Kidney glomerular epithelial cell (primary cell): ENCODE measurements around the gene VANGL1.

Source experiments
- DNase-seq: peaks from one replicate; lab custom pipeline; 2025; lab: John Stamatoyannopoulos, UW

The VANGL1 gene

GRCh38 chr1:115669002-115669673 lies 27.4 kb downstream of the VANGL1 start:
- no peak for DNase-seq

GRCh38 chr1:115669886-115670285 lies 28.1 kb downstream of the VANGL1 start:
- DNase-seq = no peak

GRCh38 chr1:115670476-115671175 lies 28.9 kb downstream of the VANGL1 start:
- DNase-seq = no peak

GRCh38 chr1:115671176-115671934 lies 29.6 kb downstream of the VANGL1 start:
- DNase-seq = no peak

- no peak for DNase-seq
Observed at GRCh38 chr1:115672224-115673009, 30.6 kb downstream of the VANGL1 start.

- DNase-seq = no peak
Observed at GRCh38 chr1:115676498-115677181, 34.9 kb downstream of the VANGL1 start.

- peak; percentile 41 for DNase-seq
Observed at GRCh38 chr1:115677182-115677555, 35.4 kb downstream of the VANGL1 start.

GRCh38 chr1:115677565-115677964 lies 35.8 kb downstream of the VANGL1 start:
- no peak for DNase-seq

- DNase-seq = no peak
Observed at GRCh38 chr1:115678141-115678540, 36.4 kb downstream of the VANGL1 start.

GRCh38 chr1:115679141-115679611 lies 37.4 kb downstream of the VANGL1 start:
- peak; percentile 31 for DNase-seq

GRCh38 chr1:115680730-115681111 lies 39.0 kb downstream of the VANGL1 start:
- no peak for DNase-seq

GRCh38 chr1:115682792-115683191 lies 41.0 kb downstream of the VANGL1 start:
- no peak for DNase-seq

- DNase-seq = no peak
Observed at GRCh38 chr1:115685029-115685705, 43.4 kb downstream of the VANGL1 start.

GRCh38 chr1:115687744-115688143 lies 46.0 kb downstream of the VANGL1 start:
- DNase-seq = no peak

- no peak for DNase-seq
Observed at GRCh38 chr1:115690972-115691371, 49.2 kb downstream of the VANGL1 start.

GRCh38 chr1:115692224-115692623 lies 50.5 kb downstream of the VANGL1 start:
- DNase-seq = no peak

- no peak for DNase-seq
Observed at GRCh38 chr1:115694805-115695204, 53.0 kb downstream of the VANGL1 start.

- no peak for DNase-seq
Observed at GRCh38 chr1:115697619-115698018, 55.8 kb downstream of the VANGL1 start.

- DNase-seq = no peak
Observed at GRCh38 chr1:115701090-115701489, 59.3 kb downstream of the VANGL1 start.

- no peak for DNase-seq
Observed at GRCh38 chr1:115702959-115703358, 61.2 kb downstream of the VANGL1 start.
